Measurements from ENCODE around the gene DLEU7.

- TF ChIP-seq CTCF (IDR thresholded peaks at IDR 0.05) (no peak), EZH2 (IDR thresholded peaks at IDR 0.05; ENCODE audit: borderline replicate concordance, insufficient read depth, low read depth, low read length, poor library complexity, severe bottlenecking) (no peak)
Measured at GRCh38 chr13:50805805-50806204, 37.7 kb downstream of the DLEU7 start.
